ENCODE measurements around the gene CDT1. TPM values are rescaled to one million over a fixed set of nuclear protein-coding genes. Genes with fewer than 3 reads are reported as not detected.

CDT1 gene
- total and polyA plus RNA-seq, 2 donors from 2014 or later, result 0.56 to 1.5 TPM

- no peak overlapping the region for H3K9ac ChIP-seq (ENCODE audit: low read length in 3 of 3)
- H3K27ac ChIP-seq (ENCODE audit: low read depth in 2 of 2, low read length in 2 of 2), result no peak overlapping the region
- no peaks in the 10 kb centered on the region for H3K4me1 ChIP-seq (ENCODE audit: control insufficient read depth in 2 of 3, insufficient read depth in 2 of 3, low read depth in 1 of 3, low read length in 3 of 3)
- peaks cover 0 to 12% (median 0%) of the 10 kb centered on the region in 3 donors for H3K36me3 ChIP-seq (ENCODE audit: control insufficient read depth in 2 of 3, insufficient read depth in 3 of 3, low read length in 3 of 3)
- FAIRE-seq (no peak), DNase-seq (no peak)
- H3K9me3 ChIP-seq (ENCODE audit: control insufficient read depth in 2 of 3, insufficient read depth in 1 of 3, low read length in 3 of 3), result no peaks in the 10 kb centered on the region
- no peaks in the 10 kb centered on the region for H3K27me3 ChIP-seq (ENCODE audit: control insufficient read depth, insufficient read depth, low read length)
- no peak for TF ChIP-seq CTCF (IDR thresholded peaks at IDR 0.05; ENCODE audit: borderline replicate concordance, extremely low read depth, insufficient read depth)
- no peak overlapping the region for H3K4me3 ChIP-seq (ENCODE audit: low read length in 3 of 3)
- intact Hi-C loops (cut with DNase I), result no loop called here
These were observed 37.1 kb downstream of the CDT1 start for GRCh38 chr16:88840600-88841215.

DNA sequence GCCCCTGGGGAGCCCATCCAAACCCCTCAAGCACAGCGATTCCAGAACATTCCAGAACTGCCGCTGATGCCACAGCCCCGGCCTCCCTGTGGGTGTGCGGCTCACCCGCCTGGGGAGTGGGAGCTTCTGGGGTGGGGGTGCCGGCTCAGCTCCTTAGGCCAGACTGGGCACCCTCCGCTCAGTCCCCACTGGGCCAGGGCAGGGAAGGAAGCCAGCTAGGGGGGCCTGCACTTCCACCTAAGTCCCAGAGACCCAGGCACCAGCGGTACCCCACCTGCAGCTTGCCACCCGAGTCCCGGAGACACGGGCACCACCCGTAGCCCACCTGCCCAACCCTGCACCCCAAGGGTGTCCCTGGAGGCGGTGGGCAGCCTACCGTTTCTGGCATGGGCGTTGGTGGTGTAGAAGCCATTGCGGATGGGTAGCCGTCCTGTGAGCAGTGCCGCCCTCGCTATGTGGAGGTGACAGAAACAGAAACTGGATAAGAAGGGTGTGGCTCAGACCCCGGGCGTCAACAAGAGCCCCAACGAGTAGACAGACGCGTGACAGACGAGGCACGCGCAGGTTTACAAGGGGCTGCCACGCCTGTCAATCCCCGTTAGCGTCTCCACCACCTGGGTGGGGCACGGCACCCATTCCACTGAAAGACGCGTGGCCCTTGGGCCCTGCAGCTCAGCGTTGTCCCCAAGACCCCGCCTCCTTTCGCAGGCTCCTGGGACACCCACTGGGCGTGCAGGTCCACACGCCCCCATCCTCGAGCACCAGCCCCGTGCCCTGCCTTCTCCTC lies 38.1 kb downstream of the CDT1 start:
- H3K9ac ChIP-seq (ENCODE audit: low read length in 3 of 3), result no peak overlapping the region
- no peak for TF ChIP-seq CTCF (IDR thresholded peaks at IDR 0.05; ENCODE audit: borderline replicate concordance, extremely low read depth, insufficient read depth)
- H3K4me1 ChIP-seq (ENCODE audit: control insufficient read depth in 2 of 3, insufficient read depth in 2 of 3, low read depth in 1 of 3, low read length in 3 of 3), result no peaks in the 10 kb centered on the region
- no peaks in the 10 kb centered on the region for H3K27me3 ChIP-seq (ENCODE audit: control insufficient read depth, insufficient read depth, low read length)
- FAIRE-seq (no peak), DNase-seq (no peak)
- no peaks in the 10 kb centered on the region for H3K9me3 ChIP-seq (ENCODE audit: control insufficient read depth in 2 of 3, insufficient read depth in 1 of 3, low read length in 3 of 3)
- H3K36me3 ChIP-seq (ENCODE audit: control insufficient read depth in 2 of 3, insufficient read depth in 3 of 3, low read length in 3 of 3), result peaks cover 0 to 12% (median 0%) of the 10 kb centered on the region in 3 donors
- no peak overlapping the region for H3K27ac ChIP-seq (ENCODE audit: low read depth in 2 of 2, low read length in 2 of 2)
- intact Hi-C loops (cut with DNase I), result no loop called here
- no peak overlapping the region for H3K4me3 ChIP-seq (ENCODE audit: low read length in 3 of 3)

- H3K27me3 ChIP-seq (ENCODE audit: control insufficient read depth, insufficient read depth, low read length), result no peaks in the 10 kb centered on the region
- no peak overlapping the region for H3K4me3 ChIP-seq (ENCODE audit: low read length in 3 of 3)
- DNase-seq (no peak), FAIRE-seq (no peak)
- peaks cover 0 to 12% (median 0%) of the 10 kb centered on the region in 3 donors for H3K36me3 ChIP-seq (ENCODE audit: control insufficient read depth in 2 of 3, insufficient read depth in 3 of 3, low read length in 3 of 3)
- H3K4me1 ChIP-seq (ENCODE audit: control insufficient read depth in 2 of 3, insufficient read depth in 2 of 3, low read depth in 1 of 3, low read length in 3 of 3), result no peaks in the 10 kb centered on the region
- no peak overlapping the region for H3K27ac ChIP-seq (ENCODE audit: low read depth in 2 of 2, low read length in 2 of 2)
- H3K9ac ChIP-seq (ENCODE audit: low read length in 3 of 3), result no peak overlapping the region
- intact Hi-C loops (cut with DNase I), result no loop called here
- no peaks in the 10 kb centered on the region for H3K9me3 ChIP-seq (ENCODE audit: control insufficient read depth in 2 of 3, insufficient read depth in 1 of 3, low read length in 3 of 3)
- TF ChIP-seq CTCF (IDR thresholded peaks at IDR 0.05; ENCODE audit: borderline replicate concordance, extremely low read depth, insufficient read depth), result no peak
These were observed 38.7 kb downstream of the CDT1 start for GRCh38 chr16:88842308-88842756.
